ENCODE measurements around the gene KCTD16. TPM values are rescaled to one million over a fixed set of nuclear protein-coding genes. Genes with fewer than 3 reads are reported as not detected.

Gene KCTD16
- total RNA-seq, 2 donors from 2014 or later, result 3.4 to 4.3 TPM

DNA sequence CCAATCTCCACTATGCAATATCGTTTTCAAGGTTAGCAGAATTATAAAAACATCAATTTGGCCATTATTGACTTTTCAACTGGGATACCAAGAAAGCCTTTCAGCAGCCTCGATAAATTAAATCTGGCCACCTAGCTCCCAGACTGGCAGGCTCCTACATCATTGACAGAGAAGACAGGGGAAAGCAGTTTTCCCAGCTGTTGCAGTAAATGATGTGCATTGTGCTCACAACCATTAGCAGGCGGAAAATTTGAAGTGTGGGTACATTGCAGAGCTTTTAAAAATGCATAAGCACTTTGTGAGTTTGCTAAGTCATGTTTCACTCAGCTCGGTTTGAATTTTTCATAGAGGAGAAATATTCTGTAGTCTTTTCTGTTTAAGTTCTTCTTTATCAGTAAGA, 297.9 kb downstream of the KCTD16 start:
- Histone ChIP-seq H3K27me3 (no peaks in the 10 kb centered on the region), H3K27ac (no peak overlapping the region), H3K9me3 (no peaks in the 10 kb centered on the region), H3K4me3 (no peak overlapping the region), H3K4me1 (peaks cover 16% of the 10 kb centered on the region), H3K36me3 (replicated peaks in 1 of 2; ENCODE audit: insufficient read depth in 1 of 2, low read depth in 2 of 2) (no peaks in the 10 kb centered on the region)
- TF ChIP-seq, protein P1, sequence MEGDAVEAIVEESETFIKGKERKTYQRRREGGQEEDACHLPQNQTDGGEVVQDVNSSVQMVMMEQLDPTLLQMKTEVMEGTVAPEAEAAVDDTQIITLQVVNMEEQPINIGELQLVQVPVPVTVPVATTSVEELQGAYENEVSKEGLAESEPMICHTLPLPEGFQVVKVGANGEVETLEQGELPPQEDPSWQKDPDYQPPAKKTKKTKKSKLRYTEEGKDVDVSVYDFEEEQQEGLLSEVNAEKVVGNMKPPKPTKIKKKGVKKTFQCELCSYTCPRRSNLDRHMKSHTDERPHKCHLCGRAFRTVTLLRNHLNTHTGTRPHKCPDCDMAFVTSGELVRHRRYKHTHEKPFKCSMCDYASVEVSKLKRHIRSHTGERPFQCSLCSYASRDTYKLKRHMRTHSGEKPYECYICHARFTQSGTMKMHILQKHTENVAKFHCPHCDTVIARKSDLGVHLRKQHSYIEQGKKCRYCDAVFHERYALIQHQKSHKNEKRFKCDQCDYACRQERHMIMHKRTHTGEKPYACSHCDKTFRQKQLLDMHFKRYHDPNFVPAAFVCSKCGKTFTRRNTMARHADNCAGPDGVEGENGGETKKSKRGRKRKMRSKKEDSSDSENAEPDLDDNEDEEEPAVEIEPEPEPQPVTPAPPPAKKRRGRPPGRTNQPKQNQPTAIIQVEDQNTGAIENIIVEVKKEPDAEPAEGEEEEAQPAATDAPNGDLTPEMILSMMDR (IDR thresholded peaks at IDR 0.05), result no peak
- no peak for TF ChIP-seq POLR2A (IDR thresholded peaks at IDR 0.05)
- ATAC-seq, result no peak
- no peak for DNase-seq
- 12 to 27% methylated on average over 4 of the region's 4 CpGs for WGBS, 2 donors
- intact Hi-C loops (cut with DNase I), result no loop called here

DNA sequence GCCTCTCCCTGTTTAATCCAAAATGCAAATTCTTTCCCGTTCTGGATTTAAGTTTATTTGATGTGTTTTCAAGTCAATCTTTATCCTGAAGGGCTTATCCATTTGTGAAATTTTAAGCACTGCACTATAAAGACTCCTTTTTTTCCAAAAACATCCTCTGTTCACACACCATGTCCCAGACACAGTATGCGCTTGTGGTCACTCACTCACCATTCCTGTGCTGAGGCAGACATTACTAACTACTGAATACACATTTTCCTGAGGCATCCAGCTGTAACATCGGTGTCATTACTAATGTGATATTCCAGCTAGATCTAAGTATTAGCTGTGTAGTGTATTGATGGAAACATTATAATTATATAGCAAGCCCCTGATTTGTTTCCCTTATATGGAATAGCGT, 298.4 kb downstream of the KCTD16 start:
- Histone ChIP-seq H3K36me3 (replicated peaks in 1 of 2; ENCODE audit: insufficient read depth in 1 of 2, low read depth in 2 of 2) (no peaks in the 10 kb centered on the region), H3K9me3 (no peaks in the 10 kb centered on the region), H3K4me1 (peaks cover 16% of the 10 kb centered on the region), H3K27ac (no peak overlapping the region), H3K27me3 (no peaks in the 10 kb centered on the region), H3K4me3 (no peak overlapping the region)
- intact Hi-C loops (cut with DNase I), result no loop called here
- DNase-seq, result no peak
- TF ChIP-seq, protein P1 (IDR thresholded peaks at IDR 0.05), result no peak
- TF ChIP-seq POLR2A (IDR thresholded peaks at IDR 0.05), result no peak
- WGBS, 2 donors, result 67 to 73% methylated on average over 4 of the region's 4 CpGs
- no peak for ATAC-seq

GRCh38 chr5:144472221-144472620, 301.5 kb downstream of the KCTD16 start:
- Histone ChIP-seq H3K27me3 (no peaks in the 10 kb centered on the region), H3K4me3 (no peak overlapping the region), H3K36me3 (replicated peaks in 1 of 2; ENCODE audit: insufficient read depth in 1 of 2, low read depth in 2 of 2) (no peaks in the 10 kb centered on the region), H3K27ac (no peak overlapping the region), H3K9me3 (no peaks in the 10 kb centered on the region), H3K4me1 (peaks cover 15% of the 10 kb centered on the region)
- ATAC-seq (no peak), DNase-seq (no peak)
- 64 to 77% methylated on average over 2 of the region's 2 CpGs for WGBS, 2 donors
- intact Hi-C loops (cut with DNase I), result no loop called here
- TF ChIP-seq, protein P1 (IDR thresholded peaks at IDR 0.05), result no peak
- no peak for TF ChIP-seq POLR2A (IDR thresholded peaks at IDR 0.05)

DNA sequence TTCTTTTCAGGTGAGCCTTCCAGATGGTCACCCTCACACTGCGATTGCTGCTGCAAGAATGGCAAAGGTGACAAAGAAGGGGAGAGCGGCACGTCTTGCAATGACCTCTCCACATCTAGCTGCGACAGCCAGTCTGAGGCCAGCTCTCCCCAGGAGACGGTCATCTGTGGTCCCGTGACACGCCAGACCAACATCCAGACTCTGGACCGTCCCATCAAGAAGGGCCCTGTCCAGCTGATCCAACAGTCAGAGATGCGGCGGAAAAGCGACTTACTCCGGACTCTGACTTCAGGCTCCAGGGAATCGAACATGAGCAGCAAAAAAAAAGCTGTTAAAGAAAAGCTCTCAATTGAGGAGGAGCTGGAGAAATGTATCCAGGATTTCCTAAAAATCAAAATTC, 303.0 kb downstream of the KCTD16 start:
- H3K27ac ChIP-seq, result no peak overlapping the region
- H3K9me3 ChIP-seq, result no peaks in the 10 kb centered on the region
- TF ChIP-seq, protein P1 (IDR thresholded peaks at IDR 0.05), result no peak
- no peak for TF ChIP-seq POLR2A (IDR thresholded peaks at IDR 0.05)
- ATAC-seq (no peak), DNase-seq (no peak)
- intact Hi-C loops (cut with DNase I), result no loop called here
- H3K27me3 ChIP-seq, result no peaks in the 10 kb centered on the region
- H3K4me1 ChIP-seq, result peaks cover 1% of the 10 kb centered on the region
- H3K4me3 ChIP-seq, result no peak overlapping the region
- H3K36me3 ChIP-seq (replicated peaks in 1 of 2; ENCODE audit: insufficient read depth in 1 of 2, low read depth in 2 of 2), result no peaks in the 10 kb centered on the region
- 94 to 98% methylated on average over 13 of the region's 13 CpGs for whole genome bisulfite sequencing, 2 donors

GRCh38 chr5:144478565-144478964, 307.9 kb downstream of the KCTD16 start:
- Histone ChIP-seq H3K4me1 (no peaks in the 10 kb centered on the region), H3K9me3 (no peaks in the 10 kb centered on the region), H3K27me3 (no peaks in the 10 kb centered on the region), H3K27ac (no peak overlapping the region), H3K4me3 (no peak overlapping the region), H3K36me3 (replicated peaks in 1 of 2; ENCODE audit: insufficient read depth in 1 of 2, low read depth in 2 of 2) (no peaks in the 10 kb centered on the region)
- intact Hi-C loops (cut with DNase I), result no loop called here
- no peak for ATAC-seq
- TF ChIP-seq, protein P1 (IDR thresholded peaks at IDR 0.05), result no peak
- TF ChIP-seq POLR2A (IDR thresholded peaks at IDR 0.05), result no peak
- no peak for DNase-seq

Data from body of pancreas (tissue), 4 donors.